ENCODE data around the gene DHX32.
"Not testable (repeated sequence)": the region's sequence is repeated elsewhere in the genome, so short reads cannot be mapped to it uniquely, and the experiment has no call there.

The DHX32 gene

DNA sequence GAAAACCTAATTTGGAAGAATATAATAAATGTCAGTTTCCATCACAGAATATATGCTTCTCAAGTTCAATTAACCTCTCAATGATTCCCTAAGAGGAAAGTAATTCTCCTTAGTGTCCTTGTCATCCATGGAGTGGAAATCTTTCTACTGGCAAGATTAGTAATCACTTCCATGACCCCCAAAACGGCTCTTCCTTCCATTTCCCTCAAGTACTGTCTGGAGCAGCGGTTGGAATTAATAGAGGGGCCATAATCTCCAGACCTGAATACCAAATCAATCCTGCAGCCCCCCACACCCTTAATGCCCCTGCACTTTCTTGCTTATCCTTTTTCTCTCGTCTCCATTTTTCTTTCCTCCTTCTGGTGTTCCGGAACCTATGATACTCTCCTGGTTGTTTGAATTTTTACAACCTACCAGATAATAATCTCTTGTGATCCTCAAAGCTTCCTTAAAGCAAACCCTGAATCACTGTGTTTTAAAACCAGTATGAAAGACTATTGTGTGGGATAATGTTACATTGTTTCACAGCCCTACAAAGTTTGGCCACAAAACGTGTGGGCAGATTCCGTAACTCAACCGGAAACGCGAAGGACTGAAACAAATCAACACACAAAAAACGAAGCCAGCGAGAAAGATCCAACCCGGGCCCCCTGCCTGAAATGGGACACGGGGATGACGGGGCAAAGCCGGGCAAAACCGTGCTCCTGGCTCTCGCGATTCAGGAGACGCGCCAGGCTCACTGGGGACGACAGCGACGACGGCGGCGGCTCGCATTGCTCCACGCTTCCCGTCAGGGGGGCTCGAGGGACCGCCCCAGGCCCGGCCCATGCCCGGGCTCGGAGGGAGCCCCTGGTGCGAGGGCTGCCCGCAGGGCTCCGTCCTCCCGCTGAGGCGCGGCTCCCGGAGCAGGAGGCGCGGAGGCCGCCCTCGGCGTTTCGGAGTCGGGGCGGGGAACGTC, 14.3 kb upstream of the DHX32 start:
- not testable (repeated sequence) for DNase-seq (ENCODE audit: low spot score)

DNA sequence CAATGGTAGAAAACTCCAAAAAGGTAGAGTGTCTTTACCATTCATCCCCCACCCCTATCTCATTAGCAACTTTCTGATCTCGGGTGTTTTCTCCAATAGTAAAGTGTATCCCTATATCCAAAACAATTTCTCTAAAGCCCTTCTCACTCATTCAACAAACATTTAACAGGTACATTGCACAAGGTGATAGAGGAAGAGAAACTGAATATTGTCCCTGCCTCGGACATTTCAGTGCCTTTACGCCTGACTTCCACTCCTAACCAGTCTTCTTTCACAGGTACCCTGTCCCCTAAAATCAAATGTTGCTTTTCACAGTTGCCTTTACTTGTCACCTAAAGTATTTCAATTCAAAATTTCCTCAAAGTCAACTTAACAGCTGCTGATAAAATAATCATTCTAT, 13.1 kb upstream of the DHX32 start:
- DNase-seq (ENCODE audit: low spot score): not testable (repeated sequence)

DNA sequence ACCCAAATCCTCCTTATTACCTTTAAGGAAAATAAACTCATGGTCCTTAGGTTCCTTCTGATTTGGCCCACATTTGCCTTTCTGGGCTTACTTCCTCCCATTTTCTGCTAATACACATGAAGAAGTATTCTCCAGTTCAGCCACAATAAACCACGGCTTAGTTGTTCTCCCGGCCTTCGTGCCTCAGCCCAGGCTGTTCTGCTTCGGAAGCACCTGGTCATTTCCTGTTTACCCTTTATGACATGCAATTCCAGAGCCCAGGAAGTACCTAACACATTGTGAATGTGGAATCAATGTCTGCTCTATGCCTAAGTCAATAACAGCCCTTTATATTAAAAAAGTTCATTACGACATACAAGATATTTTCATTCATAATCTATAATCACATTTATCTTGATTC, 11.3 kb upstream of the DHX32 start:
- not testable (repeated sequence) for DNase-seq (ENCODE audit: low spot score)

DNA sequence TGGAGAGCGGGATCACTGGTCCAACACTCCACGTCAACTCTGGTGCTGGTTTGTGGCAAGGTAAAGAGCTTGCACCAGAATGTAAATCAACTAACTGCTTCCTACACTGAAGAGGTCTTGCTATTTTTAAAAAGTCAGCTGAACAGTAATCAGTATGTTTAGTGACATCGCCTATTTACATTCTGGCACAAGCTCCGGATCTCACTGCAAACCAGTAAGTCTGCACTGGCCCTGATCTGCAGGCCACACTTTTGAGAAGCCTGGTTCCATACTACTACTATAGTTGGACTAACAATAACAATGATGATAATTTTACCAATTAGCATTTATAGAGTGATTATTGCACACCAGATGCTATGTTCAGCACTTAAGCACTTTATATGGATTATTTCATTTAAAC, 8.3 kb upstream of the DHX32 start:
- DNase-seq (ENCODE audit: low spot score): not testable (repeated sequence)

DNA sequence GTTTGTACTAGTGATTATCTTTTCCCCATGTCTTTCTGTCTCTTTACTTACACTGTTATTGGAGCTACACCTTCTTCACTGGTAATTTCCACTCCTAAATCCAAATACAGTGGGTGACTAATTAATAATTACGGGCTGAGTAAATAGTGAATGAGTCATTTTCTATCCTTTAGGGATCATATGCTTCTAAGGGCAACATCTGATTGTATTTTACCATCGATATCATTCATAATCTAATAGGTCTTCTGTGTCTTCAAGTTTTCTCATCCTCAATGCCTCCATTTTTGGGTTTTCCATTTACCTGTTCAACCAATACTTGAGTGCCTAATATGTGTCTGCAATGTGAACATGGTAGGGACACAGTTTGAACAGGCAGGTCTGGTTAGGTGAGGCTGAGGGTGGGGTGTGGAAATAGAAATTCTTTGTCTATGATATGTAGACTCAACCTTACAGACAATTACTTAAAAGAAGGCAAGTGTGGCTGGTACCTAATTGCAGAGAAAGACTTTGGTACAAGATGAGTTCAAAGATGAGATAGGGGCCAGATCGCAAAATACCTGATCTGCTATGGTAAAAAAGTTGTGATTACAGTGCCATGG, 5.9 kb upstream of the DHX32 start:
- DNase-seq (ENCODE audit: low spot score): no peak

DNA sequence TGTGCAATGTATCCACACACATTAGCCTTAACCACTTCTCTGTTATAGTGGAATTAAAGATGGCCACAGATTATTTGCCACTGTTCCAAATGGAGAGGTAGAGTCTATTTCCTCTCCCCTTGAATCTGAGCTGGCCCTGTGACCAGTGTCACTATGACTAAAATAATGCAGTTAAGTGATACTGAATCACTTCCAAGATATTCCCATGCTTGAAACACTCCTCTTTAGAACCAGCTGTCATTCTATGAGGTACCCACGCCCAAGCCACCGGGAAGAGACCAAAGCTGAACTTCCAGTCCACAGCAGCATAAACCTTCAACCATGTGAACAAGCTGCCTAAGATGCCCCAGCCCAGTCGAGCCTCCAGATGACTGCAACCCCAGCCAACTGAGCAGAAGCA, 2.1 kb upstream of the DHX32 start:
- no peak for DNase-seq (ENCODE audit: low spot score)

DNA sequence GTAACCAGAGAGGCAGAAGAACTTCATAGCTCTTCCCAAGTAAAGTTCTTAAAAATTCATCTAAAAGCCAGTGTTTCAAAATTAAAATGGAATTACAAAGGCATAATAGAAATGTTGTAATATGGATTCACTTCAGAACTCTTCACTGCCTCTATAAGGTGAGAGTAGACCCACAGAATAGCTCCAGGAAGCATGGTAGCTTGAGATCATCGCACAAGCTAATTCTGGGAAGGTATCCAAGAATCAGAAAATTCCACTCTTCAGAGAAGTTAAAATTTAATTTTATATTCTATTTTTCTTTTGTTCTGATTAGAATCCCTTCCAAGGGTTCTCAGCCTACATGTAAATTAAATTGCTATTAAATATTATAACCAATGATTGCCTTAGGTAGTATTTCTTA, 1.5 kb upstream of the DHX32 start:
- no peak for DNase-seq (ENCODE audit: low spot score)

DNA sequence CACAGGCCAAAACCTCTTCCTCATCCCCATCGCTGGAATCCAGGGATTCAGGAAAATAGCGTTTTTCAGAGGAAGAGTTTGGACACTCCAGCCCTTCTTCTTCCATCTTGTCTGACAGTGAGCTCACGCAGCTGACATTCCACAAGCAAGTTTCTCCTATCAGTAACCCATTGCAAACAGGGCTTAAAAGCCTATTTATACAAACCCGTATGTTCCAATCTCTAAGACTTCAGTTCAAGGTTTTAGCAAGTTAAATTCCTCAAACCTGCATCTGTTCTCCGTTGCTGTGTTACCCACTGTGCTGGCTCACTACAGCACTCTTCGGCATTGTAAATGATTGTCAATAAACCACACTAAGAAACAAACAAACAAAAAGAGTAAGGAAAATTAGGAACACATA, 373 bp downstream of the DHX32 start:
- no peak for DNase-seq (ENCODE audit: low spot score)

DNA sequence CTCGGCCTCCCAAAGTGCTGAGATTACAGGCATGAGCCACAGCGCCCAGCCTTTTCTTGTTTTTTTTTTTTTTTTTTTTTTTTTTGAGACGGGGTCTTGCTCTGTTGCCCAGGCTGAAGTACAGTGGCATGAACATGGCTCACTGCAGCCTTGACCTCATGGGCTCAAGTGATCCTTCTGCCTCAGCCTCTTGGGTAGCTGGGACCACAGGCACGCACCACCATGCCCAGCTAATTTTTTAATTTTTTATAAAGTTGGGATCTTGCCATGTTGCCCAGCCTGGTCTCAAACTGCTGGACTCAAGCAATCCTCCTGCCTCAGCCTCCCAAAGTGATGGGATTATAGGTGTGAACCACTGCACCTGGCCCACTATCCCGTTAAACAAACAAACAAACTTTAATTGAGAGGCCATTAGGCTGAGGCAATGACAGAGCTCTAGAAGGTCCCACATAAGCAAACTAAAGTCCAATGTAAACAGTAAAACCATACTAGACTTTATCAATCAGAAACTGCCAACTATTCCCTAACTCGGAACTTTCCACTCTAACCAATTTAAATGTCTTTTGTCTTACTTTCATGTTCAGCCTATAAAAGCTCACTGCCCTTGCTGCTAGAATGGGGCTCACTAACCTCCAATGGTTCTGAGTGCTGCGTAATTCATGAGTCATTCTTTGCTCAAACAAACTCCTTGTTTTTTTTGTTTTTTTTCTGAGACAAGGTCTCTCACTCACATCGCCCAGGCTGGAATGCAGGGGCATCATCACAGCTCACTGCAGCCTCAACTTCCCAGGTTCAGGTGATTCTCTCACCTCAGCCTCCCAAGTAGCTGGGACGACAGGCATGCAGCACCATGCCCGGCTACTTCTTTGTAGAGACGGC, 1.9 kb downstream of the DHX32 start:
- DNase-seq (ENCODE audit: low spot score): peak; percentile 56

DNA sequence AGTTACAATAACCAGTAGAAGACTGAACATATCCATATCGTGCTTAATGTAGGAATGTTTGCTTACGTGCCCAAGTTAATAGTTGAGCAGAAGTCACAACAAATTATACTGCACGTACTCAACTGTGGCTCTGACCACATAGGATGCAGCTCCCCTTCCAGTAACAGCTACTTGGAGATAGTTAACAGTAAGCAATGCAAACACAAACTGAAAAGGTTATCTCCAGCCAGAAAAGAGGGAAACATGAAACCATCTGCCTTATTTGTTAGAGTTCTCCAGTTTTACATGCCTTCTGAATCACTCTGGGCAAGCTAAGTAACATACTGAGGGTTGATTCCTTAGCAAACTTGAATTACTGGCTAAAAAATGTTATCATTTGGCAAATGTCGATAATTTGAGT, 9.8 kb downstream of the DHX32 start:
- no peak for DNase-seq (ENCODE audit: low spot score)

DNA sequence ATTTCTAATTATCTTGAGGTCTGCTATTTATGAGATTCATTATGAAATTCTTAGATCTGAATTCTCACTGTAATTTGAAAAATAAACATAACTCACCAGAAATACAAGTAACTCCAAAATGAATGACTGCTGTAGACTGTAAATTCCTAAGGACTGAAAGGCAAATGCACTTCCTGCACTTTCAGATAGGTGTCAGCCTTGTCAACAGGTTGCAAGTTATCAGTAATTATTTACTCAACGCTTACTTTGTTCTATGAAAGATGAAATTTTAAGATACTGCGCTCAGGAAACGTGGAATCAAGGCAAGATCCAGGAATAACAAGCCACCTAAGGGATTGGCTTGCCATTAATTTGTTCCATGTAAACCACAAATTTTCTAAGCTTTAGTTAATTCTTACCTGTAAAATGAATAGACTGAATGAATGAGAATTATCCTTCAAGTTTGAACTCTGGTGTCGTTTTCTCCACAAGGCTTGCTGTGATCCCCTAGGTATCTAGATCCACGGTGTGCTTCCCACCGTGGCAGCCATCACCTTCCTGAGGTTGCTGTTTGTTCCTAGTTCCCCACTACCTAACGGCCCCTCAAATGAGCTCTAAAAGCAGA, 12.6 kb downstream of the DHX32 start:
- peak; percentile 12 for DNase-seq (ENCODE audit: low spot score)

DNA sequence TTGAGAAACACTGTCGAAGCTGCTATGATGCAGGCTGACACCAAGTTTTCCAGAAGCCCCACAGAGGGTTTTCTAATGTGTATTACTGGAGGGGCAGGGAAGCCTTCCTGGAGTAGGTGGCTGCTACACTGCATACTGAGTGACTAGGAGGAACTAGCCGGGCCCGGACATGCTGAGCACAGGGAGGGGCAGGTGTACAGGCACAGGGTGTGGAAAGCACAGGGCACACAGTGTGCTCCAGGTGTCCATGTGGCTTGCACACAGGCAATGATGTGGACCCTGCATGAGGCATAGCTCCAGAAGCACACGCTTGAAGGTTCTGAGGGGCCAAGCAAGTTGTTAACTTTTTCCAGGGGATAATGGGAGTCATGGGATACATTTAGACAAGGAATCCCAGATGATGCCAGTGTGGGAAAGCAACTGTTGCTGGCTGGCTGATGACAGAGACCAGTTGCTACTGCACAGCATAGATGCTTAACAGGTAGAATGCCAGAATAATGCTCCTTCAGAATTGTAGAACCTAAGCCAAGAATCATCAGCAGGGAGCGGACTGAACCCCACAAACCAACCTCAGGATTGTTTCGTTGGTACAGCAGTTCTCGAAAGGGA, 14.6 kb downstream of the DHX32 start:
- DNase-seq (ENCODE audit: low spot score): no peak

DNA sequence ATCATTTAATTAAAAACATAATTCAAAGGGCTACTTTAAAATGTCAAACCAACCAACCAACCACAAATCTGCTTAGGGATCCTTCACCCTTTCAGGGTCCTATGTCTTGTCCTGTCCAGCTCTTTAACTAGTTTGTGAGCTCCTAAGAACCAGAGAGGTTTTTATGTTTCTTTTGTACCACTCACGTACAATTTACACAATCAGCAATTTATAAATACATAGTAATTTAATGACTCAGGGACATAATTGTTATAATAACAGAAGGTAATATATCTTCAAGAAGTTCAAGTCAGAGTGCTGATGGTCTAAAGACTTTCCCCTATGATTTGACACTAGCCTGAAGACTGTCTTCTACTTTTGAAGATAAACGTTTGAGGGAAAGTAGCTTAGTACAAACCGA, 16.0 kb downstream of the DHX32 start:
- DNase-seq (ENCODE audit: low spot score): no peak

DNA sequence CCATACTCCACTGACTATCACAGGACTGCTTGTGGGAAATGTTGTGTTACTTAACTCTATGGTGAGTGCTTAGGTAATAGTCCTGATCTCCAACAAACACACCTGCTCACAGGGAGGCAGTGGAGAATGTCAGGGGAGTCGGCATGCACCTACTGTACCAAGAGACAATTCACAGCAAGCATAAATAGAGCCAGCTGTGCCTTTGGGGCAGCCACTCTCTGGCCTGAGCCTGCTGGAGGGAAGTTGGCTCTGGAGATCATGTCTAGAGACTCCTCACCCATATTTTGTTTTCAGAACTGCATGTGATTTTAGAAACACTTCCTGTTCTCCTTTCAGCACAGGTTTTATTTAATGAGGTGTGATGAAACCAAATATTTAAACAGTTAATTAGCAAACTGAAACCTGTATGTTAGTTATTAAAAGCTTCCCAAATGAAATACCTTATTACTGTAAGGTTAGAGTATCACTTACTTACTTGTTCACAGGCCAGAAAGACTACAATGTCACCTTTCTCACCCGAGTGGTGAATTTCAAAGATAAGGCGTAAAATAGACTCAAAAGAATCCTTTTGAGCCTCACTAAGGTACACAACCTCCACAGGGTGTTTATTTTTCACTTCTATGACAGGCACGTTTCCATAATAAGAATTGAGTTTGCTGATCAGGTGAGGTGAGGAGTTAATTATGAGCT, 21.8 kb downstream of the DHX32 start:
- DNase-seq (ENCODE audit: low spot score): no peak

DNA sequence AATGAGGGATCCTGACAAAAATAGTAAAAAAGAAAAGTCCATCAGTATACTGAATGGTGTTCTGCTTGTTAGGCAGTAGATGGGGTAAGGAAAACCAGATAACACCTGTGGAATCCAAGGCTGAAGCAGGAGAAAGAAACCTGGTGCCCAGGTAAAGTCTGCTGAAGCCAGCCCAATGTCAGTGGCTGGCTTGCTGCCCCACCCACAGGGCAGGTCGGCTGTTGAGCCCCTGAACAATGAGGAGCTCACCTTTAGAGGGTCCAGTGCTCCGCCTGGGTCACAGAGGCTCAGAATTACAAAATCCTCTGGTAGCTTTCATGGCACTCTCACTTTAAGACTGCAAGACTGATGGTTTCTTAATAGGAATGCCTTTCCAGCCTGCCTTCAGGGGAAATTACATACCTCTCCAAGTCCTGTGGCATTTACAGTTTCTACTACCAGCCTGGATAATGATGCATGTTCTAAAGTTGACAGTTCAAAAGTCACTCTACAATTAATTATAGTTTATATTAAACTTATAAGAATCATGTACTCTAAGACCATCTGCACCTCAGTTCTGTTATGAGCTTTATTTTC, 23.8 kb downstream of the DHX32 start:
- DNase-seq (ENCODE audit: low spot score): no peak

DNA sequence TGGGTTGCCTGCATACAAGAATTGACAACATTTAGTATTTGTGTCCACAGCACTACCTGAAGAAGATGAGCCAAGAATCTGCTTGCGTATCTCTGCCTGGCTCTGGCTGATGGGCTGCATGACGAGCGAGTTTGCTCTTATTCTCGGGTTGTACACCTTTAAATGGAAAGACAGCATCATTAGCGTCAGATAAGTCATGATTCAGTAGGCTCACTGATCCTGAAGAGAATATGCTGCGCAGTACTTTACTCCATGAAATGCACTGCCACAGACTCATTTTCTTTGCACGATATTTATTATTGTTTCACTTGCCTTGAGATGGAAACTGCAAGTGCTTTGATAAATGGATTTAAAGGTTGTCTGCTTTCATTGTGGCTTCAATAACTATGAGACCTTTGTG, 28.6 kb downstream of the DHX32 start:
- no peak for DNase-seq (ENCODE audit: low spot score)

DNA sequence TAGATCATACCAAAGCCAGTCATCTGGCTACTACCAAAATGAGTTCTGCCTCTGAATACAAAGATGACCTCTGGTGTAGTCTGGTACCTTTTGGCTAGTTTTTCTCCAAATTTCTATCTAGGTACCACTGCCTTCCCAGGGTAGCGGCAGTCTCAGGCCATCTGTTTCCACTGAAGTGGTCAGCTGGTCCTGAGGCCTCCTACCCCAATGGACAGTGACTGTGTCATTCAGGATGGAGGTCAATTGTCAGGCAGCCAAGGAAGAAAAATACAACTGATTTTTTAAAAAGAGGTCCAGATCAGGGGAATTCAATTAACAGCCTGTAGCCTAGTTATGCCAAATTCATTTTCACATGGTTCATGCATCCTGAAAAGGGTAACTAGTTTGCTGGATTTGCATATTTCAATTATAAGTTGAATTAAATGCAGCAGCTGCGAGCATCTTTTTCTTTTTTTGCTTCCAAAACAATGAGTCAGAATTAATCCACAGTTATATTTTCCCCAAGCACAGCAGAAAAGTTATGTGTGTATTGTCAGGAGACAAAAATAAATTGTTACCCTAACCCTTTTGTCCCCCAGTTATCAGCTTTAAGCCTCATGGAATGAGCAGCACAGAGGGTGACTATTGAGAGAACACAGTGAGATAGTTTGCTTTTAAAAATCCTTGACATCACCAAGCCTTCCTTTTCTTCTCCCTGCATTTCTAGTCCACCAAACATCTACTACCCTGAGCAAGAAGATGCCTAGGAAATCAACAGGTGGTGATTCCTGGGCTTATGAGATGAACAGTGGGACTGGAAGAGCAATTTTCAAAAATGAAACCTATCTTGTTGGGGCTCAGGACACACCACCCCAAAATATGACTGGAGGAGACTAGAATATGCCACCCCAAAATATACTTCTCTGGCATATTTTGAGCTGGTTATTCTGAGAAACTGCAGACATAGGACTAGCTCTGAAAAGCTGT, 30.0 kb downstream of the DHX32 start:
- DNase-seq (ENCODE audit: low spot score): no peak

DNA sequence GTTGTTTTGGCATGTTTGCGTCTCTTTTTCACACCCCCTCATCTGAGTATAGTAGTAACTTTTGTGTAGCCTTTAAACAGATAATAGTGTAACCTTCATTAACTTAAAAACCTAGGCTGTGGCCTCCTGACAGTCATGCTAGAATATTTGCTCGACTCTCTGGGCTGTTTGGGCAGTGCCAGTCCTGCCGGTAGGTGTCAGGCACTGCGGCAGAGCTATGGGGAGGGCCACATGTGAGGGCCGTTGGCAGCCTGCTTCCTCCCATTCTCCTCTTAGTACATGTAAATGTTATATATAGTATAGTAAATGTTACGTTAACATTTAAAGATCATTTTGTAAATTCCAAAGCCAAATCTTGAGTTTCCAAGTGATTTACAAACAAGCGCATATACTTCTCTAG, 31.6 kb downstream of the DHX32 start:
- DNase-seq (ENCODE audit: low spot score): no peak

DNA sequence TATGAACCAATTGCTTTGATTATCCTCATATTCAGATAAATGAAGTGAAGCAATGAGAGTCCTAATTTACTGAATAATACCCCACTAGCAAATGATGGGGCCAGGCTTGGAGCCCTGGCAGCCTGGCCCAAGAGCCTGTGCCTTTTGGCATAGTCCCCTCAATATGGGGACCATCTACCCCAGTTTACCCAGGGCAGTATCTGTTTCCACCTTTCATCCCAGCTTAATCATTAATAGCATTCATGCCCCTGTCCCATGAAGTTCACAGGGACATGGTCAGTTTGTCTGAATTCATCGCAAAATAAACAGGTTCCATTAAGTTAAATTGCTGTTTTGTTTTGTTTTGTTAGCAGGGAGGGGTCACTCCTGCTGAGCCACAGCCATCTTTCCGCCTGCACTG, 32.2 kb downstream of the DHX32 start:
- no peak for DNase-seq (ENCODE audit: low spot score)

DNA sequence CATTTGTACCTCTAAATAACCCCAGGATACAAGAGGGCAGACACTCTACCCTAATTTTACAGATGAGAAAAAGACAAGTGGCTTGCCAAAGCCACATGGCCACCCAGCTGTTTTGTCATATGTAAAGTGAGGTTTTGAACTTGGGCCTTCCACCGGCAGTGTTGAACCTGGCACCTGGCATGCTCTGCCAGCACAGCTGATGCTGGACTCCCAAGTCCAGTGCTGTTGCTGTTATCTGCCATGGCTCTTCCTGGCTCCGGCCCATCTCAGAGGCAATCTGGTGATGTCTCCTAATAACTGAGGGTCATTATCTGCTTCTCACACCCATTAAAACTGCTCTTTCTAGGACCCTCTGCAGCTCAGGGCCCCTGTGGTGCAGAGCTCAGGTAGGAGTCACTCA, 32.7 kb downstream of the DHX32 start:
- no peak for DNase-seq (ENCODE audit: low spot score)
